K562 (cell line): Measurements from ENCODE around the gene ZNRF1. TPM values are rescaled to one million over a fixed set of nuclear protein-coding genes. Genes with fewer than 3 reads are reported as not detected.

ENCODE experiments used
- BCOR ChIP-seq: fragments of 450-650 bp; IDR thresholded peaks from 2 replicates; pipeline ENCODE4 v1.6.1; 2016
- CXXC5 ChIP-seq: fragments of 250-450 bp; sonication (Bioruptor Pico); IDR thresholded peaks from 2 replicates; pipeline ENCODE4 v1.8.0; 2022; ENCODE audit warnings: inconsistent platforms, mild to moderate bottlenecking, moderate library complexity
- HSF4 ChIP-seq: fragments of 250-450 bp; sonication (Bioruptor Pico); IDR thresholded peaks from 2 replicates; pipeline ENCODE4 v2.1.2; 2022; ENCODE audit warnings: mild to moderate bottlenecking, moderate library complexity, borderline replicate concordance
- NCOA2 ChIP-seq, 2 experiments: fragments of 450-650 bp; IDR thresholded peaks; 2 replicates each; pipeline ENCODE4 v1.6.1; 2018; ENCODE audit warnings: mild to moderate bottlenecking in 2 of 2, moderate library complexity in 1 of 2; ENCODE audit not compliant: partially characterized antibody in 2 of 2
- NFIX ChIP-seq: fragments of 250-450 bp; sonication (Bioruptor Pico); IDR thresholded peaks from 2 replicates; pipeline ENCODE4 v1.4.0; 2020; ENCODE audit warnings: low read depth, mild to moderate bottlenecking, moderate library complexity
- NR2C1 ChIP-seq, 2 experiments: fragments of 450-650 bp; IDR thresholded peaks; 2 replicates each; pipeline ENCODE4 v1.6.1; 2017; ENCODE audit warnings: mild to moderate bottlenecking in 2 of 2, antibody characterized with exemption in 1 of 2, inconsistent platforms in 1 of 2, missing compliant biosample characterization in 1 of 2, missing genetic modification characterization in 1 of 2
- PTRF ChIP-seq: fragments of 450-650 bp; IDR thresholded peaks from 2 replicates; pipeline ENCODE4 v1.6.1; 2016; ENCODE audit warnings: mild to moderate bottlenecking, missing genetic modification characterization, missing compliant biosample characterization
- SMAD4 ChIP-seq: fragments of 250-450 bp; sonication (Bioruptor Pico); conservative IDR thresholded peaks from 2 replicates; pipeline ENCODE4 v1.8.0; 2021; ENCODE audit warnings: inconsistent platforms, mild to moderate bottlenecking, moderate library complexity
- TARDBP ChIP-seq: fragments of 450-650 bp; IDR thresholded peaks from 2 replicates; pipeline ENCODE4 v1.6.1; 2016
- TEAD4 ChIP-seq, 2 experiments: sonication (generic) in 1 of 2; formaldehyde crosslinking in 1 of 2; IDR thresholded peaks; 2 replicates each; pipeline versions ENCODE4 v1.6.1 to v1.8.0; 2012 to 2022; ENCODE audit warnings: borderline replicate concordance in 1 of 2, inconsistent platforms in 1 of 2, low read length in 1 of 2, mild to moderate bottlenecking in 1 of 2, missing genetic modification reagents in 1 of 2
- ZNF124 ChIP-seq: sonication (generic); formaldehyde crosslinking; IDR thresholded peaks from 2 replicates; pipeline ENCODE4 v1.8.1; 2022; ENCODE audit warnings: missing genetic modification reagents
- polyA plus RNA-seq, 8 experiments: library from polyadenylated mRNA; depleted of rRNA in 4 of 8; stranded (reverse) in 5 of 8; unstranded in 3 of 8; fragments of >200 nt; fragmentation: Nextera tagmentation in 2 of 8; fragmentation: Illumina TruSeq in 1 of 8; extraction: Ambion mirVana in 2 of 8; extraction: Trizol in 1 of 8; gene quantifications; 2 replicates each; pipeline versions ENCODE4 v1.2.1 to v1.2.3, GENCODE V29; 2011 to 2014; ENCODE audit warnings: inconsistent platforms in 1 of 8, missing spikeins in 1 of 8
- total RNA-seq, 7 experiments: library from RNA; depleted of rRNA in 6 of 7; stranded (reverse); fragments of >200 nt in 6 of 7; fragmentation: Illumina TruSeq in 2 of 7; extraction: Trizol in 2 of 7; gene quantifications; 2 replicates each; pipeline versions ENCODE4 v1.2.1 to v1.2.3, GENCODE V29; 2011 to 2021; ENCODE audit warnings: low replicate concordance in 1 of 7
- TF ChIP-seq, protein P1 (sequence below): fragments of 250-450 bp; sonication (Bioruptor Pico); IDR thresholded peaks from 2 replicates; pipeline ENCODE4 v1.8.0; 2021; ENCODE audit warnings: moderate library complexity, mild to moderate bottlenecking, inconsistent platforms
- TF ChIP-seq, protein P2 (sequence below): fragments of 250-450 bp; sonication (Bioruptor Pico); IDR thresholded peaks from 2 replicates; pipeline ENCODE4 v1.8.0; 2022; ENCODE audit warnings: moderate library complexity, mild to moderate bottlenecking, inconsistent platforms
- TF ChIP-seq, protein P3 (sequence below): fragments of 450-650 bp; IDR thresholded peaks from 2 replicates; pipeline ENCODE4 v1.6.1; 2018; ENCODE audit not compliant: partially characterized antibody
- TF ChIP-seq, protein P4 (sequence below), 2 experiments: fragments of 250-450 bp in 1 of 2; fragments of 450-650 bp in 1 of 2; sonication (Bioruptor Pico) in 1 of 2; IDR thresholded peaks; 2 replicates each; pipeline versions ENCODE4 v1.6.1 to v1.8.0; 2016 to 2021; ENCODE audit warnings: mild to moderate bottlenecking in 2 of 2, moderate library complexity in 2 of 2, missing compliant biosample characterization in 1 of 2, missing genetic modification characterization in 1 of 2
- TF ChIP-seq, protein P5 (sequence below): fragments of 450-650 bp; conservative IDR thresholded peaks from 2 replicates; pipeline ENCODE4 v1.6.1; 2016; ENCODE audit warnings: missing genetic modification characterization, low read depth, mild to moderate bottlenecking, control low read depth, missing compliant biosample characterization

Gene ZNRF1
- total and polyA plus RNA-seq, 9 of the 15 experiments (the other 6 are each of a cell fraction or from before 2014, with no cell fraction given): 9.5 to 37.7 (median 20.0) TPM

DNA sequence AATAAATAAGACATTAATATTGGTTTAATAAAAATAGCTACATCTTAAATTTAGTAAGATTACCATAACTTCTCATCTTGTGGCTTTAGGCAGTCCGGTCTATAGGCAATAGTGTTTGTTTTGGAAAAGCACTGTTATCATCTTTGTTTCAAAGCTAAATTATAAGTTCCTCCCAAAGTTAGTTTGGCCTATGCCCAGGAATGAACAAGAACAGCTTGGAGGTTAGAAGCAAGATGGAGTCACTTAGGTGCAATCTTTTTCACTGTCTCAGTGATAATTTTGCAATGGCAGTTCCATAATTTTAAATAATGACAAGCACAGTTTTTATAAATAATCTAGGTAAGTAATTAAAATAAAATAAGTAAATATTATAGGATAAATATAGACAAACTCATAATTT lies 123.8 kb downstream of the ZNRF1 start (continued):
- TF ChIP-seq PTRF (tag) (peak; percentile 44; the same call in 1 of the 2 replicates), CXXC5 (CRISPR knock-in tag) (0 out of 2 replicates have a peak, but pooled peaks have one; percentile 23), HSF4 (CRISPR knock-in tag) (peak; percentile 74; the same call in 1 of the 2 replicates), NR2C1 (IDR thresholded peaks at IDR 0.05) (no peak), NR2C1 (tag; IDR thresholded peaks at IDR 0.05) (peak; percentile 45; the same call in 1 of the 2 replicates), NFIX (CRISPR knock-in tag) (peak; percentile 6; the same call in 1 of the 2 replicates), ZNF124 (CRISPR knock-in tag) (no peak), BCOR (no peak), SMAD4 (0 out of 2 replicates have a peak, but pooled peaks have one; percentile 21), TEAD4 (IDR thresholded peaks at IDR 0.05; ENCODE audit: low read length) (no peak), TEAD4 (CRISPR knock-in tag; IDR thresholded peaks at IDR 0.05; ENCODE audit: borderline replicate concordance) (no peak), NCOA2 (IDR thresholded peaks at IDR 0.05; ENCODE audit: partially characterized antibody in 2 of 2) (no peak), TARDBP (no peak)
- TF ChIP-seq, protein P1, sequence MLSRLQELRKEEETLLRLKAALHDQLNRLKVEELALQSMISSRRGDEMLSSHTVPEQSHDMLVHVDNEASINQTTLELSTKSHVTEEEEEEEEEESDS: peak; percentile 46; the same call in 1 of the 2 replicates
- TF ChIP-seq, protein P2, sequence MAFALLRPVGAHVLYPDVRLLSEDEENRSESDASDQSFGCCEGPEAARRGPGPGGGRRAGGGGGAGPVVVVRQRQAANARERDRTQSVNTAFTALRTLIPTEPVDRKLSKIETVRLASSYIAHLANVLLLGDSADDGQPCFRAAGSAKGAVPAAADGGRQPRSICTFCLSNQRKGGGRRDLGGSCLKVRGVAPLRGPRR: 0 out of 2 replicates have a peak, but pooled peaks have one; percentile 45
- TF ChIP-seq, protein P3, sequence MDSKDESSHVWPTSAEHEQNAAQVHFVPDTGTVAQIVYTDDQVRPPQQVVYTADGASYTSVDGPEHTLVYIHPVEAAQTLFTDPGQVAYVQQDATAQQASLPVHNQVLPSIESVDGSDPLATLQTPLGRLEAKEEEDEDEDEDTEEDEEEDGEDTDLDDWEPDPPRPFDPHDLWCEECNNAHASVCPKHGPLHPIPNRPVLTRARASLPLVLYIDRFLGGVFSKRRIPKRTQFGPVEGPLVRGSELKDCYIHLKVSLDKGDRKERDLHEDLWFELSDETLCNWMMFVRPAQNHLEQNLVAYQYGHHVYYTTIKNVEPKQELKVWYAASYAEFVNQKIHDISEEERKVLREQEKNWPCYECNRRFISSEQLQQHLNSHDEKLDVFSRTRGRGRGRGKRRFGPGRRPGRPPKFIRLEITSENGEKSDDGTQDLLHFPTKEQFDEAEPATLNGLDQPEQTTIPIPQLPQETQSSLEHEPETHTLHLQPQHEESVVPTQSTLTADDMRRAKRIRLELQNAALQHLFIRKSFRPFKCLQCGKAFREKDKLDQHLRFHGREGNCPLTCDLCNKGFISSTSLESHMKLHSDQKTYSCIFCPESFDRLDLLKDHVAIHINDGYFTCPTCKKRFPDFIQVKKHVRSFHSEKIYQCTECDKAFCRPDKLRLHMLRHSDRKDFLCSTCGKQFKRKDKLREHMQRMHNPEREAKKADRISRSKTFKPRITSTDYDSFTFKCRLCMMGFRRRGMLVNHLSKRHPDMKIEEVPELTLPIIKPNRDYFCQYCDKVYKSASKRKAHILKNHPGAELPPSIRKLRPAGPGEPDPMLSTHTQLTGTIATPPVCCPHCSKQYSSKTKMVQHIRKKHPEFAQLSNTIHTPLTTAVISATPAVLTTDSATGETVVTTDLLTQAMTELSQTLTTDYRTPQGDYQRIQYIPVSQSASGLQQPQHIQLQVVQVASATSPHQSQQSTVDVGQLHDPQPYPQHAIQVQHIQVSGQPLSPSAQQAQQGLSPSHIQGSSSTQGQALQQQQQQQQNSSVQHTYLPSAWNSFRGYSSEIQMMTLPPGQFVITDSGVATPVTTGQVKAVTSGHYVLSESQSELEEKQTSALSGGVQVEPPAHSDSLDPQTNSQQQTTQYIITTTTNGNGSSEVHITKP: no peak
- TF ChIP-seq, protein P4, sequence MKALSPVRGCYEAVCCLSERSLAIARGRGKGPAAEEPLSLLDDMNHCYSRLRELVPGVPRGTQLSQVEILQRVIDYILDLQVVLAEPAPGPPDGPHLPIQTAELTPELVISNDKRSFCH (CRISPR knock-in tag; IDR thresholded peaks at IDR 0.05): peak; percentile 74; the same call in 1 of the 2 replicates
- TF ChIP-seq, protein P4 (tag; IDR thresholded peaks at IDR 0.05): peak; percentile 77
- TF ChIP-seq, protein P5, sequence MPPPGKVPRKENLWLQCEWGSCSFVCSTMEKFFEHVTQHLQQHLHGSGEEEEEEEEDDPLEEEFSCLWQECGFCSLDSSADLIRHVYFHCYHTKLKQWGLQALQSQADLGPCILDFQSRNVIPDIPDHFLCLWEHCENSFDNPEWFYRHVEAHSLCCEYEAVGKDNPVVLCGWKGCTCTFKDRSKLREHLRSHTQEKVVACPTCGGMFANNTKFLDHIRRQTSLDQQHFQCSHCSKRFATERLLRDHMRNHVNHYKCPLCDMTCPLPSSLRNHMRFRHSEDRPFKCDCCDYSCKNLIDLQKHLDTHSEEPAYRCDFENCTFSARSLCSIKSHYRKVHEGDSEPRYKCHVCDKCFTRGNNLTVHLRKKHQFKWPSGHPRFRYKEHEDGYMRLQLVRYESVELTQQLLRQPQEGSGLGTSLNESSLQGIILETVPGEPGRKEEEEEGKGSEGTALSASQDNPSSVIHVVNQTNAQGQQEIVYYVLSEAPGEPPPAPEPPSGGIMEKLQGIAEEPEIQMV (tag): peak; percentile 66
- TF ChIP-seq, all 486 proteins: peak for 20
